ENCODE data around the gene CPNE5. TPM values are rescaled to one million over a fixed set of nuclear protein-coding genes. Genes with fewer than 3 reads are reported as not detected.

CPNE5 gene
- total RNA-seq, 1 donor from 2014 or later, result 2.9 TPM

DNA sequence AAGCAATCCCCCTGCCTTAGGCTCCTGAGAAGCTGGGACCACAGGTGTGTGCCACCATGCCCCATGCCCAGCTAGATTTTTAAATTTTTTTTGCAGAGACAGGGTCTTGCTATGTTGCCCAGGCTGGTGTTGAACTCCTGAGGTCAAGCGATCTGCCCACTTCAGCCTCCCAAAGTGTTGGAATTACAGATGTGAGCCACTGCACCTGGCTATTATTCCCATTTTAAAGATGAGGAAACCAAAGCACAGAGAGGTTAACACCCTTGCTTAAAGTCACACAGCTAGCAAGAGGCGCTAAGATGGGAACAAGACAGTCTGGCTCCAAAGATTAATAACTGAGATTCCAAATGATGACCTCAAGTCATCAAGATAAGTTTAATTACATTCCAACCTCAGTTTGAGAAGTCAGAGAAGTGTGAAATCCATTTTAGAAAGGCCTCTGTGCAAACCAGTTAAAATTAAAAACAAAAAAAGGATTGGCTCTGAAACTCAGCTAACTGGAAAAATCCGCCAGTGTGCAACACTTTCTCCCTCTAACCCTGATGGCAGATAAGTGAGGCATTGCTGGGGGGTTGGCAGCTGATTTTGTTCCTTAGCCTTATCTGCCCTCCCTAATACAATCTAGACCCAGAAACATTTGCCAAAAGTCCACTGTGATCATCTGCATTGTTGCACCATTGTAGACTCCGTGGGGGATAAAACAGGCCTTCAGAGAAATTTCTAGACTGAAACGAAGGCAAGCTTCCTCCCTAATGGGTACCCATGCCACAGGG is 55.5 kb downstream of the CPNE5 start:
- TF ChIP-seq, protein P1, sequence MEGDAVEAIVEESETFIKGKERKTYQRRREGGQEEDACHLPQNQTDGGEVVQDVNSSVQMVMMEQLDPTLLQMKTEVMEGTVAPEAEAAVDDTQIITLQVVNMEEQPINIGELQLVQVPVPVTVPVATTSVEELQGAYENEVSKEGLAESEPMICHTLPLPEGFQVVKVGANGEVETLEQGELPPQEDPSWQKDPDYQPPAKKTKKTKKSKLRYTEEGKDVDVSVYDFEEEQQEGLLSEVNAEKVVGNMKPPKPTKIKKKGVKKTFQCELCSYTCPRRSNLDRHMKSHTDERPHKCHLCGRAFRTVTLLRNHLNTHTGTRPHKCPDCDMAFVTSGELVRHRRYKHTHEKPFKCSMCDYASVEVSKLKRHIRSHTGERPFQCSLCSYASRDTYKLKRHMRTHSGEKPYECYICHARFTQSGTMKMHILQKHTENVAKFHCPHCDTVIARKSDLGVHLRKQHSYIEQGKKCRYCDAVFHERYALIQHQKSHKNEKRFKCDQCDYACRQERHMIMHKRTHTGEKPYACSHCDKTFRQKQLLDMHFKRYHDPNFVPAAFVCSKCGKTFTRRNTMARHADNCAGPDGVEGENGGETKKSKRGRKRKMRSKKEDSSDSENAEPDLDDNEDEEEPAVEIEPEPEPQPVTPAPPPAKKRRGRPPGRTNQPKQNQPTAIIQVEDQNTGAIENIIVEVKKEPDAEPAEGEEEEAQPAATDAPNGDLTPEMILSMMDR (IDR thresholded peaks at IDR 0.05; ENCODE audit: partially characterized antibody, unreplicated experiment), result no peak
- H3K9me3 Mint-ChIP-seq (ENCODE audit: unreplicated experiment), result no peaks in the 10 kb centered on the region
- no peak overlapping the region for H3K27ac Mint-ChIP-seq (ENCODE audit: unreplicated experiment)

DNA sequence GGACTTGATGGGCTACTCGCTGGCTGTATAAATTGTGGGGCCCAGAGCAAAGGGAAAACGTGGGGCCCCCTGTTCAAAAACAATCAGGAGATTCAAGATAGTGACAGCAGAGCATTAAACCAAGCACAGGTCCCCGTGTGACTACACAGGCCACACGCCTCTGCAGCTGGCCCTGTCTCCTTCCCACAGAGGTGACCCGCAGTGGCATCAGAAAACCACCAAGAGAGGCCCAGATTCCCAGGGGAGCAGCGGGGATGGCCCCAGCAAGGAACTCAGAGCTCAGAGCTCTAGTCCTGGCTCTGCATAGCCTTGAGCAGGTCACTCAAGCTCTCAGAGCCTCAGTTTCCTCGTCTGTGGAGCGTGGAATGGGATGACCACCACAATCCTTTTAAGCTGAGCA is 57.6 kb downstream of the CPNE5 start:
- TF ChIP-seq, protein P1 (IDR thresholded peaks at IDR 0.05; ENCODE audit: partially characterized antibody, unreplicated experiment), result no peak
- H3K36me3 Mint-ChIP-seq (ENCODE audit: unreplicated experiment), result no peaks in the 10 kb centered on the region
- H3K27me3 Mint-ChIP-seq (ENCODE audit: unreplicated experiment), result peaks cover 5% of the 10 kb centered on the region
- no peaks in the 10 kb centered on the region for H3K9me3 Mint-ChIP-seq (ENCODE audit: unreplicated experiment)
- H3K27ac Mint-ChIP-seq (ENCODE audit: unreplicated experiment), result no peak overlapping the region
- peaks cover 20% of the 10 kb centered on the region for H3K4me1 Mint-ChIP-seq (ENCODE audit: low read depth, unreplicated experiment)
- no peak for DNase-seq
- H3K4me3 Mint-ChIP-seq (ENCODE audit: unreplicated experiment), result no peak overlapping the region

More for the DNA sequence above, 55.5 kb downstream of the CPNE5 start:
- Mint-ChIP-seq H3K36me3 (ENCODE audit: unreplicated experiment) (peaks cover 7% of the 10 kb centered on the region), H3K4me3 (ENCODE audit: unreplicated experiment) (no peak overlapping the region), H3K4me1 (ENCODE audit: low read depth, unreplicated experiment) (peaks cover 7% of the 10 kb centered on the region), H3K27me3 (ENCODE audit: unreplicated experiment) (peaks cover 3% of the 10 kb centered on the region)
- no peak for DNase-seq

DNA sequence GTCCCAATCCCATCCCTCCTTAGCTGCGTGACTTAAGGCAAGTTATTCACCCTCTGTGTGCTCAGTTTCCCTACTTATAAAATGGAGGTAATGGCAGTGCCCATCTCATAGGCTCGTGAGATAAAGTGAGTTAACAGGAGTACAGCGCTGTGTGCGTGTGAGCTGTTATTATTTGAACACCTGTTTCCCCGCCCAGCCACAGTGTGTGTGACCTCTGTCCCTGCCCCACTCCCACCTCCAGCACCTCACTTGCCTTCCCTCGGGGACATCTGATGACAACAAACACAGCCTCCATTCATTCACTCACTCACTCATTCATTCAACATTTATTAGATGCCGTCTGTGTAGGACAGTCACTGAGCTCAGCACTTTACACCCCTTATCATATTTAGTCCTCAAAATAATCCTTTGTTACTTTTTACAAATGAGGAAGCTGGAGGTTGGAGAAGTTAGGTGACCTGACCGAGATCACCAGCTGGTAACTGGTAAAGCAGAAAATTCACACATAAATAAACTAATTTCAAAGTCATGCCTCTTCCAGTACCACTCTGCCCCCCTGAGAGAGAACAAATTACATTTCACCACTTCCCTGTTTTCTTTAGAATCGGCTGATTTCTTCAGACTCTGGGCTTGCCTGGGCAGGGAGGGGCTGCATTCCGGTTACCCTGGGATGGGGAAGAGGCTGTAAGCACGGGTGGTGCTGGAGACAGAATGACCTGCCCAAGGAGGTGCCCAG is 58.6 kb downstream of the CPNE5 start:
- DNase-seq, result no peak
- TF ChIP-seq, protein P1 (IDR thresholded peaks at IDR 0.05; ENCODE audit: partially characterized antibody, unreplicated experiment), result no peak
- Mint-ChIP-seq H3K36me3 (ENCODE audit: unreplicated experiment) (no peaks in the 10 kb centered on the region), H3K9me3 (ENCODE audit: unreplicated experiment) (no peaks in the 10 kb centered on the region), H3K27me3 (ENCODE audit: unreplicated experiment) (peaks cover 6% of the 10 kb centered on the region), H3K4me1 (ENCODE audit: low read depth, unreplicated experiment) (peaks cover 25% of the 10 kb centered on the region), H3K27ac (ENCODE audit: unreplicated experiment) (no peak overlapping the region), H3K4me3 (ENCODE audit: unreplicated experiment) (no peak overlapping the region)

DNA sequence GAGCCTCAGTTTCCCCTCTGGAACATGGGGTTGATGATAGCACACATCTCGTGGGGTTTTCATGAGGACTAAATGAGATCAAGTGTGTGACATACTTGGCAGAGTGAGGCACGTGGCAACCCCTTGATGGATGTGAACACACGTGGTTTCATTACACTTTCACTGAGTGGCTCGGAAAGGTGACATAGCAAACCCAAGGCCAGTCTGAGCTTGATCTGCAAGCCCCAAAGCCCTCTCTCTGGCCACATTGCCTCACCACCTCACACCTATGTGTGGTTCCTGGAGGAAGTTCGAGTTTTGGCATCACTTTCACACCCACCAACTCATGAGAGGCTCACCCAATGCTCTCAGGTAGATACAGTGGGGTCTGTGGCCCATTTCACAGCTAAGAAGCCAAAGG is 60.0 kb downstream of the CPNE5 start:
- no peak overlapping the region for H3K27ac Mint-ChIP-seq (ENCODE audit: unreplicated experiment)
- peaks cover 6% of the 10 kb centered on the region for H3K9me3 Mint-ChIP-seq (ENCODE audit: unreplicated experiment)
- no peak overlapping the region for H3K4me3 Mint-ChIP-seq (ENCODE audit: unreplicated experiment)
- no peaks in the 10 kb centered on the region for H3K36me3 Mint-ChIP-seq (ENCODE audit: unreplicated experiment)
- TF ChIP-seq, protein P1 (IDR thresholded peaks at IDR 0.05; ENCODE audit: partially characterized antibody, unreplicated experiment), result no peak
- H3K27me3 Mint-ChIP-seq (ENCODE audit: unreplicated experiment), result peaks cover 10% of the 10 kb centered on the region
- DNase-seq, result no peak
- peaks cover 35% of the 10 kb centered on the region for H3K4me1 Mint-ChIP-seq (ENCODE audit: low read depth, unreplicated experiment)

DNA sequence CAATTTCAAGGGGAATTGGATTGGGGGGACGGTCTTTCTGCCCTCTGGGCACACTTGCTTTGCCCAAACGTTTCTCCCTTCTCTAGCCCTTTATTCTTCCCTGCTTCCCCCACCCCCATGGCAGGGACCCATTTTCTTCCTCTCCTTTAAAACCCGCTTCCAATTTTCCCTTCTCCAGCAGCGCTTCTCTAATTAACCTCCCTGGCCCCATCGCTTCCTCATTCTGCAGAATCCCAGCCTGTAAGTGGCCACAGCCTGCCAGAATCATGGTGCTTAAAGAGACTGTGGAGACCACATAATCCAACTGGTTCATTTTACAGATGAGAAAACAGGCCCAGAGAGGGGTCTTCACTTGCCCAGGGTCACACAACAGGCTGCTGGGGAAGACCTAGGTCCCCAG is 61.4 kb downstream of the CPNE5 start:
- TF ChIP-seq, protein P1 (IDR thresholded peaks at IDR 0.05; ENCODE audit: partially characterized antibody, unreplicated experiment), result no peak
- Mint-ChIP-seq H3K27me3 (ENCODE audit: unreplicated experiment) (peaks cover 12% of the 10 kb centered on the region), H3K4me3 (ENCODE audit: unreplicated experiment) (peak overlapping the region; percentile 23), H3K9me3 (ENCODE audit: unreplicated experiment) (peaks cover 8% of the 10 kb centered on the region), H3K4me1 (ENCODE audit: low read depth, unreplicated experiment) (peaks cover 35% of the 10 kb centered on the region), H3K27ac (ENCODE audit: unreplicated experiment) (no peak overlapping the region), H3K36me3 (ENCODE audit: unreplicated experiment) (no peaks in the 10 kb centered on the region)
- no peak for DNase-seq

Data from glutamatergic neuron (in vitro differentiated cells).